DND-41 (cell line): ENCODE measurements around the gene RIMOC1.
A peak's percentile ranks its signal among the peaks of the same experiment; 100 is the strongest.

ENCODE experiments used
- ATAC-seq: fragments of 200-7000 bp; cut with Tn5 transposase; 3 replicates; pipeline ENCODE4 v1.9.1; 2021; ENCODE audit warnings: low read depth; ENCODE audit not compliant: insufficient read depth
- DNase-seq: peaks from one replicate; pipeline ENCODE4 v3.0.0-alpha.2; 2020
- H2AFZ ChIP-seq: 2 replicates; pipeline ENCODE4 v1.6.0; 2012; ENCODE audit warnings: low read depth, low read length
- H3K27ac ChIP-seq: 2 replicates; pipeline ENCODE4 v1.5.1; 2012; ENCODE audit warnings: low read length, inconsistent platforms
- H3K27me3 ChIP-seq: fragments of 200-600 bp; sonication (generic); 2 replicates; pipeline ENCODE4 v1.6.0; 2012; ENCODE audit warnings: low read length, mild to moderate bottlenecking, inconsistent platforms; ENCODE audit not compliant: insufficient read depth, poor library complexity
- H3K36me3 ChIP-seq: 2 replicates; pipeline ENCODE4 v1.5.1; 2012; ENCODE audit warnings: low read length, inconsistent platforms; ENCODE audit not compliant: insufficient read depth
- H3K4me1 ChIP-seq: 2 replicates; pipeline ENCODE4 v1.5.1; 2012; ENCODE audit warnings: mild to moderate bottlenecking, low read length; ENCODE audit not compliant: insufficient read depth
- H3K4me2 ChIP-seq: 2 replicates; pipeline ENCODE4 v1.6.0; 2012; ENCODE audit warnings: mild to moderate bottlenecking, moderate library complexity, low read length, inconsistent platforms; ENCODE audit not compliant: insufficient read depth
- H3K4me3 ChIP-seq, 2 experiments: fragments of 200-600 bp in 1 of 2; shearing (Covaris generic) in 1 of 2; 2 replicates each; pipeline ENCODE4 v1.5.1; 2012 to 2016; ENCODE audit warnings: inconsistent platforms in 2 of 2, low read length in 2 of 2, mild to moderate bottlenecking in 2 of 2, low read depth in 1 of 2, moderate library complexity in 1 of 2
- H3K79me2 ChIP-seq: 2 replicates; pipeline ENCODE4 v1.6.0; 2012; ENCODE audit warnings: low read length, inconsistent platforms; ENCODE audit not compliant: insufficient read depth
- H3K9ac ChIP-seq: 2 replicates; pipeline ENCODE4 v1.6.0; 2012; ENCODE audit warnings: low read depth, mild to moderate bottlenecking, inconsistent platforms, low read length, moderate library complexity
- H3K9me3 ChIP-seq: 2 replicates; pipeline ENCODE4 v1.5.1; 2012; ENCODE audit warnings: low read length, moderate library complexity, mild to moderate bottlenecking, inconsistent platforms; ENCODE audit not compliant: insufficient read depth, severe bottlenecking
- H4K20me1 ChIP-seq: 2 replicates; pipeline ENCODE4 v1.6.0; 2012; ENCODE audit warnings: low read length; ENCODE audit not compliant: insufficient read depth
- CTCF ChIP-seq: IDR thresholded peaks from 2 replicates; pipeline ENCODE4 v1.5.1; 2012; ENCODE audit warnings: borderline replicate concordance, low read length, moderate library complexity, mild to moderate bottlenecking; ENCODE audit not compliant: poor library complexity, severe bottlenecking; ENCODE audit errors: extremely low read depth
- EZH2 ChIP-seq: IDR thresholded peaks from 3 replicates; pipeline ENCODE4 v1.6.1; 2012; ENCODE audit warnings: borderline replicate concordance, low read depth, mild to moderate bottlenecking, moderate library complexity, low read length, inconsistent platforms; ENCODE audit not compliant: severe bottlenecking

The RIMOC1 gene

GRCh38 chr5:41892031-41892430 is 12.1 kb upstream of the RIMOC1 start:
- no peak for TF ChIP-seq EZH2
- no peak for TF ChIP-seq CTCF
- no peaks in the 10 kb centered on the region for H3K79me2 ChIP-seq
- H3K4me2 ChIP-seq: no peak overlapping the region
- H2AFZ ChIP-seq: no peak overlapping the region
- DNase-seq (no peak), ATAC-seq (no peak)
- no peak overlapping the region for H3K4me3 ChIP-seq
- peaks cover 19% of the 10 kb centered on the region for H3K27me3 ChIP-seq
- peaks cover 7% of the 10 kb centered on the region; the same call in 1 of the 2 replicates for H3K4me1 ChIP-seq
- H3K27ac ChIP-seq: no peak overlapping the region
- no peaks in the 10 kb centered on the region for H3K36me3 ChIP-seq
- no peak overlapping the region for H3K9ac ChIP-seq
- no peaks in the 10 kb centered on the region for H4K20me1 ChIP-seq
- no peaks in the 10 kb centered on the region for H3K9me3 ChIP-seq

GRCh38 chr5:41893074-41893851 is 10.9 kb upstream of the RIMOC1 start:
- H3K4me1 ChIP-seq: peaks cover 7% of the 10 kb centered on the region; the same call in 1 of the 2 replicates
- H3K36me3 ChIP-seq: no peaks in the 10 kb centered on the region
- no peaks in the 10 kb centered on the region for H4K20me1 ChIP-seq
- 0 out of 2 replicates have a peak overlapping the region, but pooled peaks have one; percentile 2 for H2AFZ ChIP-seq
- peaks cover 26% of the 10 kb centered on the region for H3K27me3 ChIP-seq
- 0 out of 4 replicates have a peak overlapping the region, but pooled peaks of 1 of the 2 experiments have one; percentile 18 for H3K4me3 ChIP-seq
- H3K27ac ChIP-seq: no peak overlapping the region
- no peak overlapping the region for H3K9ac ChIP-seq
- DNase-seq (no peak), ATAC-seq (no peak)
- TF ChIP-seq CTCF: no peak
- TF ChIP-seq EZH2: no peak
- H3K9me3 ChIP-seq: no peaks in the 10 kb centered on the region
- H3K4me2 ChIP-seq: peak overlapping the region; percentile 38; the same call in 1 of the 2 replicates
- H3K79me2 ChIP-seq: no peaks in the 10 kb centered on the region

- H3K9me3 ChIP-seq: no peaks in the 10 kb centered on the region
- no peaks in the 10 kb centered on the region for H4K20me1 ChIP-seq
- no peak for TF ChIP-seq EZH2
- TF ChIP-seq CTCF: no peak
- DNase-seq (no peak), ATAC-seq (no peak)
- H3K4me1 ChIP-seq: peaks cover 7% of the 10 kb centered on the region; the same call in 1 of the 2 replicates
- H3K9ac ChIP-seq: no peak overlapping the region
- H2AFZ ChIP-seq: no peak overlapping the region
- H3K4me3 ChIP-seq: no peak overlapping the region
- H3K36me3 ChIP-seq: no peaks in the 10 kb centered on the region
- peaks cover 26% of the 10 kb centered on the region for H3K27me3 ChIP-seq
- H3K27ac ChIP-seq: no peak overlapping the region
- H3K4me2 ChIP-seq: no peak overlapping the region
- no peaks in the 10 kb centered on the region for H3K79me2 ChIP-seq
These were observed 7.9 kb upstream of the RIMOC1 start for GRCh38 chr5:41896230-41896629.
